ENCODE results near the gene AXL.
A peak's percentile ranks its signal among the peaks of the same experiment; 100 is the strongest.
"Not testable (repeated sequence)": the region's sequence is repeated elsewhere in the genome, so short reads cannot be mapped to it uniquely, and the experiment has no call there.

Gene AXL

DNA sequence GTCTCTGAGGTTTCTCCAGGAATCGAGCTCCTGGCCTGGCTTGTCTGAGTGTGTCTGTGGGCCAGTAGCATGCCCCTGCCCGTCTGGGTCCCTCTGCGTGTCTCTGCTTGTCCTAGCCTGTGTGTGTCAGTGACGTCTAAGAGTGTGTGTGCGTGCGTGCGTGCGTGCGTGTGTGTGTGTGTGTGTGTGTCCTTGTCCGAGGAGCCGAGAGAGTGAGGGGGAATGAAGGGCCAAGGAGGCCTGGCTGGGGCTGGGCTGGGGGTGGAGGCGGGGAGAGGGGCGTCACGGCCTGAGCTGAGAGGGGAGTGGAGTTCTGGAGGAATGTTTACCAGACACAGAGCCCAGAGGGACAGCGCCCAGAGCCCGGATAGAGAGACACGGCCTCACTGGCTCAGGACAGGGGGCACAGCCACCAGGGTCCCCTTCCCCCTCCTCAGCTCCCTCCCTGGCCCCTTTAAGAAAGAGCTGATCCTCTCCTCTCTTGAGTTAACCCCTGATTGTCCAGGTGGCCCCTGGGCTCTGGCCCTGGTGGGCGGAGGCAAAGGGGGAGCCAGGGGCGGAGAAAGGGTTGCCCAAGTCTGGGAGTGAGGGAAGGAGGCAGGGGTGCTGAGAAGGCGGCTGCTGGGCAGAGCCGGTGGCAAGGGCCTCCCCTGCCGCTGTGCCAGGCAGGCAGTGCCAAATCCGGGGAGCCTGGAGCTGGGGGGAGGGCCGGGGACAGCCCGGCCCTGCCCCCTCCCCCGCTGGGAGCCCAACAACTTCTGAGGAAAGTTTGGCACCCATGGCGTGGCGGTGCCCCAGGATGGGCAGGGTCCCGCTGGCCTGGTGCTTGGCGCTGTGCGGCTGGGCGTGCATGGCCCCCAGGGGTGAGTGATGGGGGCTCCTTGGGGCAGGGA is at the start of gene AXL:
TSS of gene AXL (plus strand) at position 609 of the 893 bp plus-strand sequence. CDS start at position 779, 170 bp downstream.
- DNase-seq, result no peak

DNA sequence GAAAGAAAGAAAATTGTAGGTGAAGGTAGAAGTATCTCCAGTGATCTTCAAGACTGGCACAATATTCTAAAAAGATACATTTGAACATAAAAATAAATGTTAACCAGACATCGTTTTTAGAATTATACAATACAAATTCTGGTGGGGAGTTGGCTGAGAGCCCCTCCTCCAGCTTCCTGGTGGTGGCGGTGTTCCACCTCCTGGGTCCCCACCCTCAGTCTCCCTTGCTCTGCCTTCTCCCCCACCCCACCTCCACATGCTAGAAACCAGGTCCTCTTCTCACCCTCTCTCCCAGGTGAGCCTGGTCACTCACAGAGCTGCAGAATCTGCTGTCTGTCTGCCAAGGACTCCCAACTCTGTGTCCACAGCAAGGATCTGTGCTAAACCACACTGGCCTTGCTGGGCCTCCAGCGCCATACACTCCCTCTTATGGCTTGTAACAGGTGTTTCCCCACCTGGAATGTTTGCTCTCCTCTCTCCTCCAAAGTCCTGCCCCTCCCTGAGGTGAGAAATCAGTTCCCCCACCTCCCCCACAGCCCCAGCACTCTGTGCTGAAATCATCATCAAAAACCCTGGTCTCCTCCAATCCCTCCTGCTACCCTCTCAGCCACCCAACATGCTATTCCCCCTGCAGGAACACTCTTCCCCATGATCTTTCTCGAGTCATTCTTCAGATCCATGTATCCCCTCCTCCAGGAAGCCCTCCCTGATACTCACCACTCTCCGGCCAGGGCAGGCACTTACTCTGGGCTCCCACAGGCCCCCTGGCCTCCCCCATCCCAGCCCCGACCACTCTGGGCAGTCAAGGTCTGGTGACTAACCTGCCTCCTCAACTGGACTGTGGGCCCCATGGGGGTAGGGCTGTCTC is 46.5 kb upstream of the AXL start:
- DNase-seq, result no peak

DNA sequence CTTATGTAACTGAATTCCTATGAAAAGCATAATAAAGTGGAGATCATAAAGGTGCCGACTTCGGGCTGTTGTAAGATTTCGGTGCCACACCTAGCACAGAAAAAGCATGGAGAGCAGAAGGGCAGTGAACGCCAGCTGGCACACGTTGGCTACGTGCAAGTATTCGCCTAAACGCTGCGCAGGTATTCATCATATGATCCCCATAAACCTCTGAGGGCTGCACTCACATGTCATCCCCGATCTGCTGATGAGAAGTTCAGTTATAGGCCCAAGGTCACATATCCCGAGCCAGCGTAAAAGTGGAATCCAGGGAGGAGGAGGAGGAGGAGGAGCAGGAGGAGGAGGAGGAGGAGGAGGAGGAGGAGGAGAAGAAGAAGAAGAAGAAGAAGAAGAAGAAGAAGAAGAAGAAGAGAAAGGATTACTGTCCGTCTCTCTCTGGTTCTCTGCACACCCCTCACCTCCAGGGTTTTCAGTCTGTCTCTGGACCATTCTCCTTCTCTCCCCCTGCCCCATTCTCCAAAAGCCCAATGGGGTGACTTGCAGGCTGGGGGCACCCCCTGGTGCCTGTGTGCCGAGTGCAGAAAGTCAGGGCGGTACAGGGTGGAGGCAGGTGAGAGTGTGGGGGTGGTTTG is 44.6 kb upstream of the AXL start:
- no peak for DNase-seq

DNA sequence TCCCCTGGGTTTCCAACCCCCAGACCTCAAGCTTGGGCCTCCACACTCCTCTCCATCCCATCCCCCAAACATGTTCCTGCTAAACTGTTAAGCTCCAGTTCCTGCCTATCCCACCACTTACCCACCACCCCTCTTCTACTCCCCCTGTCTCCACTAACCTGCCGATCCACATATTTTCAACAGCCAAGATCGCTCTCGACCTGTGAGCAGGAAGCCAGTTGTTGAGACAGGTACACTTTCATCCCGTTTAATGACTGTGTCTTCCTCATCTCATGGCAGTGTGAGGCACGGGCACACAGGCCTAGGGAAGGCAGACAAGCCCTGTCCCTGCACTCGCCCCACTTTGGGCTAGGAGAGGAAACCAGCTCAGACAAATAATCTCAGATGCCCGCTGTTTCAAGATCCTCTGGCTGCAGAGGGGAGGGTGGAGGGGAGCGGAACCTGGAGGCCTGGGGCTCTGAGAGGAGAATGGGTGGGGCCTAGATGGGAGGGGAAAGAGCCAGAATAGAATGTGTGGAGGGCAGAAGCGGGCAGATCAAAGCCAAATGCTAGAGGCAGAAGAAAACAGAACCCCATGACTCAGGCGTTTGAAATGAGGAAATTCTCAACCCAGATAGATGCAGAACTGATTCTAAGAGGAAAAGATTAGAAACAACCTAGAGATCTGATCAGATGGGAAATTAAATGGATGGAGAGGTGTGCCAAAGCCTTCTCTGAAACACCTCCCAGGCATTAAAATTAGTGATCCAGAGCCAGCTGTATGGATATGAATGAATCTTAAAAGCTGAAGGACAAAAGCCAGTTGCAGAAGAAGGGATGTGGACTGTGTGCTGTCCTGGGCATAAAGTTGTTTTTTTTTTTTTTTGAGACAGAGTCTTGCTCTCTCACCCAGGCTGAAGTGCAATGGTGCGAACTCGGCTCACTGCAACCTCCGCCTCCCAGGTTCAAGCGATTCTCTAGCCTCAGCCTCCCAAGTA is 42.9 kb upstream of the AXL start:
- DNase-seq, result peak; percentile 79

DNA sequence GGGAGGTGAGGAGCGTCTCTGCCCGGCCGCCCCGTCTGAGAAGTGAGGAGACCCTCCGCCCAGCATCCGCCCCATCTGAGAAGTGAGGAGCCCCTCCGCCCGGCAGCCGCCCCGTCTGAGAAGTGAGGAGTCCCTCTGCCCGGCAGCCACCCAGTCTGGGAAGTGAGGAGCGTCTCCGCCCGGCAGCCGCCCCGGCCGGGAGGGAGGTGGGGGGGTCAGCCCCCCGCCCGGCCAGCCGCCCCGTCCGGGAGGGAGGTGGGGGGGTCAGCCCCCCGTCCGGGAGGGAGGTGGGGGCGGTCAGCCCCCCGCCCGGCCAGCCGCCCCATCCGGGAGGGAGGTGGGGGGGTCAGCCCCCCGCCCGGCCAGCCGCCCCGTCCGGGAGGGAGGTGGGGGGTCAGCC is 38.9 kb upstream of the AXL start:
- not testable (repeated sequence) for DNase-seq

DNA sequence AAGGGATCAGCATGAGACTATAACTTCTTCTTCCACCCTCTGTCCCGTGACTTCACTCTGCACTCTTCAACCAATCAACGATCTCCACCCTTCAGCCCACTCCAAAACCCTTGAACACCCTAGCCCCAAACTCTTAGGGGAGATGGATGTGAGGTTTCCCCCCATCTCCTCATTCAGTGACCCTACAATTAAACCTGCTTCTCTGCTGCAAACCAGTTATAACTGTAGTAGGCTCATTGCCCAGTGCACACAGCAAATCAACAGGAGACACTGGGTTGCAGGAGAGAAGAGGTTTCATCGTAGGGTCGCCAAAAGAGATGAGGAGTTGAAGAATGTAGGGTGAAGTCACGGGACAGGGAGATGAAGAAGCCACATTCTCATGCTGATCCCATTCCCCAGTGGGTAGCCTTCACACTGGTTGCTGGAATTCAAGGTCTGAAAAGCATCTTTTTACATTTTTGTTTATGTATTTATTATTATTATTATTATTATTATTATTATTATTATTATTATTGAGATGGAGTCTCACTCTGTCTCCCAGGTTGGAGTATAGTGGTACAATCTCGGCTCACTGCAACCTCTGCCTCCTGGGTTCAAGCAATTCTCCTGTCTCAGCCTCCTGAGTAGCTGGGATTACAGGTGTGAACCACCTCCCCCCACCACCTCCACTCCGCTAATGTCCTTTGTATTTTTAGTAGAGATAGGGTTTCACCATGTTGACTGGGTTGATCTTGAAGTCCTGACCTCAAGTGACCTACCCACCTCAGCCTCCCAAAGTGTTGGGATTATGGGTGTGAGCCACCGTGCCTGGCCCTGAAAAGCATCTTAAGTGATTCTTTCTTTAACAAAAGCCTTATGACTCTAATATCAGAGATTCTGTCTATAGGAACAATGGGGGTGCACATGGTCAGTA is 31.8 kb upstream of the AXL start:
- DNase-seq, result no peak

DNA sequence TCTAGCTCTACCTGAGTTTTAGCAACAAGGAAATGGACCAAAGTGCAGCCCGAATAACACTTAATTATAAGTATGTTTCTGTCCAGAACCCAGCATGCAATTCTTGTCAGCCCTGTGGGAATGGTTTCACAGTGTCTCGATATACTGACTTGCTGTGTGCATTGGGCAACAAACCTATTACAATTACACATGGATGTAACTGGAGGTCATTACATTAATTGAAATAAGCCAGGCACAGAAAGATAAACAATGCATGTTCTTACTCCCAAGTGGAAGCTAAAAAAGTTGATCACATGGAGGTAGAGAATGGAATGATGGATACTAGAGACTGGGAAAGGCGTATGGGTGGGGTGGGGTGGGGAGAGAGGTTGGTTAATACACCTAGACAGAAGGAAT is 31.1 kb upstream of the AXL start:
- DNase-seq, result no peak

DNA sequence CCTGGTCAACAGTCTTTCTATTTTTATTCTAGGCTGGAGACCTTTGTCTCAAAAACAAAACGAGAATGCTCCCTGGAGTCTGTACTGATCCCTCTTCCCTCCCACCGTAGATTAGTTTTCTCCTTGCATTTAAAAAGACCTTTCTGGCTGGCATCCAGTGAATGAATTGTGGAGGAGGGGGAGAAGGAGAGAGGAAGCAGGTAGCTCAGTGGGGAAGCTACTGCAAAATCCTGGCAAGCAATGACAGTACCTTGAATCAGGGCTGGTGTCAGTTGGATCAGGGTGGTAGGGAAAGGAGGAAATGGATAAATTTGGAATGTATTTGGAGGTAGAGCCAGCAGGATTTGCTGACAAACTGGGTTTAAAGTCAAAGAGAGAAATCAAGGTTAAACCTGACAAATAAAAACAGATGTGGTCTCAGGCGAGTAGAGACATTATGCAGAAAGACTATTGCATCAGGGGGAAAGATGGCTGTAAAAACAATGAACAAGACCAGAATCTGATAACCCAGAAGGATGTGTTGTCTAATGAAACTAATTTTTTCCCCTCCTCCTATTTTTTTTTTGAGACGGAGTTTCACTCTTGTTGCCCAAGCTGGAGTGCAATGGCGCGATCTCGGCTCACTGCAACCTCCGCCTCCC is 29.5 kb upstream of the AXL start:
- no peak for DNase-seq

DNA sequence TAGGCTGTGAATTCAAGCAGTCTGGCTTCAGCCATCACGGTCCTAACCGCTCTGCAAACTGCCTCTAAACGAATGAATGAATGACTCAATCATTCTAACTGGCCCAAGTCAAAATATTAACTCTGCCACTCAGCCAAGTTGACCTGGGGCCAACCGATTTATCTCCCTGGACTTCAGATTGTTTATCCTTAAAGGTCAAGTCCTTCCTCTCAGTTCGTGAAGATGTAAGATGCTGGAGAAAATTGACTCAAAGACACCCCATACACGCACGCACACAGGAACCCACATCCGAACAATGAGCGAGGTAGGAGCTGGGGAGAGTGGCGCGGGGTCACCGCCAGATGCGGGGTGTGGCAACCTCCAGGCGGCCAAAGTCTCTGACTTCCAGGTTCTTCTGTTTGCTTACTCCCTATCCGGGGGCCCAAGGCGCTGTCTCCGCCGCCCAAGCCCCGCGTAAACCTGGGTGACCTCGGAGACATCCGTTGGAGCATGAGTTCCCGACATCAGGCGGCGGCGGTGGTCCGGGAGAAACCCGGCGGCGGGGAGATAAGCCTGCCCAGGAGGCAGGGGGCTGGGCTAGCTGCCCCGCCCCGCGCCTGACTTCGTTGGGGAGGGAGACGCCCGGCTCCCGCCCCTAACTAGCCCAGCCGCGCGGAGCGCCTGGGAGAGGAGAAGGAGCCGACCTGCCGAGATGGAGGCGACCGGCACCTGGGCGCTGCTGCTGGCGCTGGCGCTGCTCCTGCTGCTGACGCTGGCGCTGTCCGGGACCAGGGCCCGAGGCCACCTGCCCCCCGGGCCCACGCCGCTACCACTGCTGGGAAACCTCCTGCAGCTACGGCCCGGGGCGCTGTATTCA is 26.2 kb upstream of the AXL start, which contains the start of gene CYP2S1:
TSS of gene CYP2S1 (plus strand) at position 646 of the 856 bp plus-strand sequence. CDS start at position 692, 46 bp downstream.
- DNase-seq, result peak; percentile 29

DNA sequence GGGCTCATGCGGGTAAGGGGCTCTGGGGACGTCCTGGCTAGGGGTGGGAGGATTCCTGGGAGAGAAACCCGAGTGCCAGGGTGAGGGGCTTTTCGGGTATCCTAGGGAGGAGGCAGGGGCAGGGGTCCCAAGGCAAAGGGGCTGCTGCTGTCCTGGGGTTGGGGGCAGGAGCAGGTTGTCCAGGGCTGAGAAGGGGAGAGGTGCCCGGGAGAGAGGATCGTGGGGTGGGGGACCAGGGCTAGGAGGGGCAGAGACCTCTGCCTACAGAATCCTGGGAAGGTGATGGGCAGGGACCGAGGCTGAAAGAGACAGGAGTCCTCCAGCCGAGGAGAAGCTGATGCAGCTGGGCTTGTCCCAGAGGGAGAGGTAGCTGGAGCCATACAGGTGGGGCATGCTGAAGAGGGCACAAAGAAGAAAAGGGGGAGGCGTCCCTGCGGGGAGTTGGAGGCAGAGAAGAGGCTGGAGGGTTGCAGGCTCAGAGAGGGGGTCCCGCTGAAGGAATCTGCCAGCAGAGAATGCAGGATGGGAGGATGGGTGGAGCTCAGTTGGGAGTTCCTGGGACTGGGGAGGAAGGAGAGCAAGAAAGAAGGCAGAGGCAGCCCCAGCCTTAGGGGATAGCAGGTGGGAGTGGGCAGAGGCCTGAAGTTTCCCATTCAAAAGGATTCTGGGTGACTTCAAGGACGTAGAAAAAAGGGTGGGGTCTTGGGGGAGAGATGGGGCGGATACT is 25.4 kb upstream of the AXL start:
- DNase-seq, result no peak

DNA sequence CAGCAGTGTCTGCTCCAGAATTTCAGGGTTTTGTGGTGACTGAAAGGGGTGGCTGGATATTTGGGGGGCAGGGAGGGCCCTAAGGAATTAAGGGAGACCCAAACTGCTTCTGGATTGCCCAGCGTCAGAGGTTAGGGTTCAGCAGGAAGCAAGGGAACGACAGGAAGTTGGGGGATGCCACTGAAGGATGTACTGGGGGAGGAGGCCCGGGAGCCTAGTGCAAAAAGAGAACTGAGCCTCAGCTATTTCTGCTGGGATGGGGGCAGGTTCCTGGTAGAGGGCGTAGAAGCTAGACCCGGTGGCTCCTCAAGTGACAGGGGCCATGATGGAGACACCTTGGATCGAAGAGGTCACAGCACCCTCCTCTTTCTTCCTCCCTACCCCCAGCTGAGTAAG is 24.9 kb upstream of the AXL start:
- DNase-seq, result peak; percentile 50

DNA sequence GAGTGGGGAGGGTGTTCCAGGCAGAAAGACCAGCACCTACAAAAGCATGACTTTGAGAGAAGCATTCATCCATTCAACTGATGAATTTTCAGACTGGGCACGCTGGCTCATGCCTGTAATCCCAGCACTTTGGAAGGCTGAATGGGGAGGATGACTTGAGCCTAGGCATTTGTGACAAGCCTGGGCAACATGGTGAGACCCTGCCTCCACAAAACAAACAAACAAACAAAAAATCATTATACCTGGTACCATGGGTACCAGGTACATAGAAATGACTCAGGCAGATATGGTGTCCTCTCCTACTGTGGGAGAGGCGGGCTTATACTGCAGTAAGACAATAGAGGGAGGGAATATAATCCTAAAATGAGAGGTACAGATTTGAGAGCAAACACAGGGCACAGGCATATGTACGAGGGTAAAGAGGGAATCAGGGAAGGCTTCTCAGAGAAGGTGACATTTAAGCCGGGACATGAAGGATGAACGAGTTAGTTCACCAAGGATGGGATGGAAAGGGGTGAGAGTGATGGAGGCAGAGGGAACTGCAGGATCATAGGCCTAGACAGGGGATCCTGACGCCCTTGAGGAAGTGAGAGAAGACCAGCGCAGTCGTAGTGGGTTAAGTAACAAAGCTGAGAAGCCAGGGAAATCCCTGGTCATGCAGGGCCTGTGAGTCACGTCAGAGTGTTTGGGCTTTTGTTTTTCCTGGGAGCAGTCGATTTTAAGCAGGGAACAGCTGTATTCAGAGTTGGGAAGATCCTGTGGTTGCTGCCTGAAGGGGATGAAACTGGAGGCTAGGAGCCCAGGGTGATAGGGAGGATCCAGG is 23.1 kb upstream of the AXL start:
- peak; percentile 90 for DNase-seq

DNA sequence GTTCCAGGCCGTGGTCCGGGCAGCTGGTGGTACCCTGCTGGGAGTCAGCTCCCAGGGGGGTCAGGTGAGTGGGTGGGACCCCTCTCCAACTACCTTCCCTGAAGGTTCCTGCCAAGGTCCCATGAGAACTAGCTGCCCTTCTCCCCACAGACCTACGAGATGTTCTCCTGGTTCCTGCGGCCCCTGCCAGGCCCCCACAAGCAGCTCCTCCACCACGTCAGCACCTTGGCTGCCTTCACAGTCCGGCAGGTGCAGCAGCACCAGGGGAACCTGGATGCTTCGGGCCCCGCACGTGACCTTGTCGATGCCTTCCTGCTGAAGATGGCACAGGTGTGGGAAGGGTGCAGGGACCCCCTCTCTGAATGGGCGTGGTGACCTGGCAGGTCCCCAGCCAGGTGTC is 20.5 kb upstream of the AXL start:
- DNase-seq, result no peak

DNA sequence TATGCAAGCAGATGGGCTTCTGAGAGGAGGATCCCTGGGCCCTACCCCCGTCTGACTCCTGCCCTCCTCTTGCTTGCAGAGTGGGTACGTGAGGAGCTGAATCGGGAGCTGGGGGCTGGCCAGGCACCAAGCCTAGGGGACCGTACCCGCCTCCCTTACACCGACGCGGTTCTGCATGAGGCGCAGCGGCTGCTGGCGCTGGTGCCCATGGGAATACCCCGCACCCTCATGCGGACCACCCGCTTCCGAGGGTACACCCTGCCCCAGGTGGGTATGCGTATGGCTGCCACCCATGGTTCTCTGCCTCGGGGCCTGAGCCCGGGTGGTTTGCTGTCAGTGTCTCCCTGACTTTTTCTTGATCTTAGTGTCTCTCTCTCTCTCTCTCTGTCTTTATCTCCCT is 15.7 kb upstream of the AXL start:
- DNase-seq, result no peak

DNA sequence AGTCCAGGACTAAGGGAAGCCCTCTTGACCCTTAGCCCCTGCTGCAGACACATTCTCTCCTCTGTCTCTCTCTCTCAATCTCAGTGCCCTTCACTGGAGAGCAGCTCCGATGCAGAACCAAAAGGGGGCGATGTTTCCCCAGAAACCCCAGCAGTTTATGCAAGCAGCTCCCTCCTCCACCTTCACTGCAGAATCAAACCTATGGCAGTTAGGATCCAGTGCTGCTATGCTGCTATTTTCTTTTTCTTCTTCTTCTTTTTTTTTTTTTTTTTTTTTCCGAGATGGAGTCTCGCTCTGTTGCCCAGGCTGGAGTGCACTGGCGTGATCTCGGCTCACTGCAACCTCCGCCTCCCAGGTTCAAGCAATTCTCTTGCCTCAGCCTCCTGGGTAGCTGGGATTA is 14.7 kb upstream of the AXL start:
- peak; percentile 88 for DNase-seq

DNA sequence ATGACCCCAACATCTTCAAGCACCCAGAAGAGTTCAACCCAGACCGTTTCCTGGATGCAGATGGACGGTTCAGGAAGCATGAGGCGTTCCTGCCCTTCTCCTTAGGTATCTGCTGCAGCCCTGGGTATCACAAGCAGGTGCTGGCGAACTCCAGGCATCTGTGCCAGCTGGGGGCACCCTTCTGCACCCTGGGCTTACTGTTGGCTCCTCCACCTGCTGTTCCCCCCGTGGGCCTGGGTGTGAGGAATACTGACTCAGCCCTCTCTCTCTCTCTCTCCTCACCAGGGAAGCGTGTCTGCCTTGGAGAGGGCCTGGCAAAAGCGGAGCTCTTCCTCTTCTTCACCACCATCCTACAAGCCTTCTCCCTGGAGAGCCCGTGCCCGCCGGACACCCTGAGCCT is 13.0 kb upstream of the AXL start:
- DNase-seq, result no peak

DNA sequence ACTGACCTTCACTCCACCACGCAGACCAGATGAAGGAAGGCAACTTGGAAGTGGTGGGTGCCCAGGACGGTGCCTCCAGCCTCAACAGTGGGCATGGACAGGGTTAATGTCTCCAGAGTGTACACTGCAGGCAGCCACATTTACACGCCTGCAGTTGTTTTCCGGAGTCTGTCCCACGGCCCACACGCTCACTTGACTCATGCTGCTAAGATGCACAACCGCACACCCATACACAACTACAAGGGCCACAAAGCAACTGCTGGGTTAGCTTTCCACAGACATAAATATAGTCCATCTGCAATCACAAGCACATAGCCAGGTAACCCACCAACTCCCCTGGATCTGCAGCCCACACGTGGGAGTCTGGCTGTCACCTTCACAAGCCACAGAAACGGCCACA is 12.6 kb upstream of the AXL start:
- no peak for DNase-seq

All from suppressor macrophage treated with lipopolysaccharide for 4 hours (primary cell).